H1 (cell line): ENCODE data around the gene CUEDC2. TPM values are rescaled to one million over a fixed set of nuclear protein-coding genes. Genes with fewer than 3 reads are reported as not detected.

Experiments
- CTCF ChIA-PET: fragments of 300-600 bp; sonication (Branson Sonifier 250); formaldehyde crosslinking; loops from one replicate; lab custom pipeline; 2021; ENCODE audit not compliant: partially characterized antibody; lab: Charles Lee
- POLR2A ChIA-PET: fragments of 300-600 bp; sonication (Branson Sonifier 250); formaldehyde crosslinking; loops from one replicate; lab custom pipeline; 2021; ENCODE audit warnings: inconsistent platforms; ENCODE audit not compliant: partially characterized antibody; lab: Charles Lee
- DNase-seq, 2 experiments: peaks; one replicate each; pipeline versions ENCODE4 v3.0.0 to v3.0.0-alpha.2; 2010 to 2022; ENCODE audit warnings: low spot score in 2 of 2, low read depth in 1 of 2, mixed read lengths in 1 of 2
- FAIRE-seq: peaks from 2 replicates; lab custom pipeline; 2011; peaks lifted over from hg19 to GRCh38; lab: Jason Lieb, UNC
- H2AFZ ChIP-seq: 2 replicates; pipeline ENCODE4 v1.8.1; 2012; ENCODE audit warnings: low read length, inconsistent platforms
- H2AK5ac ChIP-seq: 2 replicates; pipeline ENCODE4 v1.6.1; 2013; ENCODE audit warnings: low read depth, low read length
- H2BK120ac ChIP-seq: replicated peaks from 2 replicates; pipeline ENCODE3; 2013; ENCODE audit warnings: low read depth, low read length, inconsistent platforms
- H2BK12ac ChIP-seq: 2 replicates; pipeline ENCODE4 v1.6.1; 2013; ENCODE audit warnings: low read depth, low read length
- H2BK15ac ChIP-seq: 2 replicates; pipeline ENCODE4 v1.6.1; 2013; ENCODE audit warnings: low read length
- H2BK20ac ChIP-seq: 2 replicates; pipeline ENCODE4 v1.6.1; 2013; ENCODE audit warnings: low read length
- H2BK5ac ChIP-seq: 2 replicates; pipeline ENCODE4 v1.6.1; 2013; ENCODE audit warnings: low read depth, low read length
- H3K14ac ChIP-seq: 2 replicates; pipeline ENCODE4 v1.6.1; 2013; ENCODE audit warnings: inconsistent platforms; ENCODE audit not compliant: insufficient read length
- H3K18ac ChIP-seq: 2 replicates; pipeline ENCODE4 v1.6.1; 2013; ENCODE audit warnings: low read length; ENCODE audit errors: extremely low read depth
- H3K23ac ChIP-seq: 2 replicates; pipeline ENCODE4 v1.6.1; 2013; ENCODE audit warnings: inconsistent platforms; ENCODE audit not compliant: insufficient read length
- H3K23me2 ChIP-seq: 2 replicates; pipeline ENCODE4 v1.6.1; 2013; ENCODE audit warnings: low read depth, low read length
- H3K27ac ChIP-seq: 2 replicates; pipeline ENCODE4 v1.6.1; 2011; ENCODE audit warnings: low read depth, low read length, inconsistent platforms
- H3K27me3 ChIP-seq, 4 experiments: replicated peaks in 1 of 4; 1 replicate in 1 of 4; 2 replicates in 3 of 4; pipeline versions ENCODE4 v1.6.1 to v1.8.1; 2011 to 2013; ENCODE audit warnings: low read length in 3 of 4, mild to moderate bottlenecking in 3 of 4, inconsistent platforms in 2 of 4, mixed read lengths in 2 of 4, moderate library complexity in 1 of 4; ENCODE audit not compliant: control insufficient read depth in 3 of 4, insufficient read depth in 3 of 4; ENCODE audit errors: extremely low read depth in 1 of 4
- H3K36me3 ChIP-seq, 4 experiments: 2 replicates each; pipeline versions ENCODE4 v1.6.1 to v1.8.1; 2011 to 2013; ENCODE audit warnings: mild to moderate bottlenecking in 4 of 4, low read length in 3 of 4, moderate library complexity in 2 of 4, control low read depth in 1 of 4, inconsistent platforms in 1 of 4; ENCODE audit not compliant: insufficient read depth in 4 of 4, control insufficient read depth in 2 of 4
- H3K4ac ChIP-seq: replicated peaks from 2 replicates; pipeline ENCODE3; 2013; ENCODE audit warnings: low read length, low read depth, mixed read lengths, inconsistent platforms; ENCODE audit not compliant: insufficient read length
- H3K4me1 ChIP-seq, 4 experiments: replicated peaks in 1 of 4; 1 replicate in 1 of 4; 2 replicates in 3 of 4; pipeline versions ENCODE4 v1.6.1 to v1.8.1; 2011 to 2013; ENCODE audit warnings: low read length in 3 of 4, inconsistent platforms in 2 of 4, mixed read lengths in 1 of 4; ENCODE audit not compliant: insufficient read depth in 4 of 4, control insufficient read depth in 3 of 4
- H3K4me2 ChIP-seq, 2 experiments: 2 replicates each; pipeline versions ENCODE4 v1.6.1 to v1.8.1; 2011 to 2013; ENCODE audit warnings: low read depth in 2 of 2, low read length in 2 of 2, control low read depth in 1 of 2, inconsistent platforms in 1 of 2, mild to moderate bottlenecking in 1 of 2; ENCODE audit not compliant: insufficient read depth in 1 of 2
- H3K4me3 ChIP-seq, 4 experiments: fragments of 200-600, 300-600 bp in 1 of 4; sonication (generic), shearing (Covaris generic), sonication (Bioruptor Twin) in 1 of 4; 2 replicates each; pipeline versions ENCODE4 v1.5.1 to v1.8.1; 2011 to 2016; ENCODE audit warnings: low read length in 4 of 4, low read depth in 3 of 4, control low read depth in 2 of 4, inconsistent platforms in 2 of 4, mild to moderate bottlenecking in 2 of 4, mixed read lengths in 1 of 4, moderate library complexity in 1 of 4; ENCODE audit not compliant: insufficient read depth in 2 of 4; ENCODE audit errors: extremely low read depth in 1 of 4
- H3K56ac ChIP-seq: replicated peaks from 2 replicates; pipeline ENCODE3; 2013; ENCODE audit warnings: low read depth, mild to moderate bottlenecking, mixed read lengths, low read length, inconsistent platforms; ENCODE audit not compliant: insufficient read length
- H3K79me1 ChIP-seq: 2 replicates; pipeline ENCODE4 v1.6.1; 2013; ENCODE audit warnings: low read depth, low read length, control low read depth
- H3K79me2 ChIP-seq, 2 experiments: 2 replicates each; pipeline versions ENCODE4 v1.6.1 to v1.8.1; 2012 to 2013; ENCODE audit warnings: low read length in 2 of 2, mild to moderate bottlenecking in 2 of 2, inconsistent platforms in 1 of 2; ENCODE audit not compliant: insufficient read depth in 2 of 2, control insufficient read depth in 1 of 2
- H3K9ac ChIP-seq, 4 experiments: replicated peaks in 1 of 4; 1 replicate in 1 of 4; 2 replicates in 3 of 4; pipeline versions ENCODE4 v1.6.1 to v1.8.1; 2011 to 2013; ENCODE audit warnings: low read depth in 3 of 4, low read length in 3 of 4, control low read depth in 2 of 4, mild to moderate bottlenecking in 2 of 4, moderate library complexity in 2 of 4, inconsistent platforms in 1 of 4; ENCODE audit errors: extremely low read depth in 1 of 4
- H3K9me3 ChIP-seq, 2 experiments: 2 replicates each; pipeline versions ENCODE4 v1.6.1 to v1.8.1; 2012 to 2013; ENCODE audit warnings: mild to moderate bottlenecking in 2 of 2, moderate library complexity in 2 of 2, control low read depth in 1 of 2, inconsistent platforms in 1 of 2, low read depth in 1 of 2, low read length in 1 of 2, mixed read lengths in 1 of 2; ENCODE audit not compliant: insufficient read depth in 2 of 2
- H4K20me1 ChIP-seq, 2 experiments: replicated peaks in 1 of 2; 2 replicates each; pipeline versions ENCODE3 to v1.8.1; 2011 to 2013; ENCODE audit warnings: inconsistent platforms in 2 of 2, low read length in 2 of 2, mild to moderate bottlenecking in 1 of 2; ENCODE audit not compliant: insufficient read depth in 2 of 2, control insufficient read depth in 1 of 2
- H4K5ac ChIP-seq: 2 replicates; pipeline ENCODE4 v1.6.1; 2013; ENCODE audit warnings: low read length, low read depth, mixed read lengths, inconsistent platforms; ENCODE audit not compliant: insufficient read length
- H4K8ac ChIP-seq: 2 replicates; pipeline ENCODE4 v1.8.0; 2013; ENCODE audit warnings: mild to moderate bottlenecking, moderate library complexity, low read length, inconsistent platforms; ENCODE audit not compliant: insufficient read depth; ENCODE audit errors: extremely low read depth
- H4K91ac ChIP-seq: replicated peaks from 2 replicates; pipeline ENCODE3; 2013; ENCODE audit warnings: low read length, mixed read lengths, inconsistent platforms; ENCODE audit not compliant: insufficient read length
- BACH1 ChIP-seq: IDR thresholded peaks from 2 replicates; pipeline ENCODE4 v1.6.1; 2012; ENCODE audit warnings: low read length, improper control_type of control experiment
- BCL11A ChIP-seq, 2 experiments: IDR thresholded peaks; one replicate each; pipeline ENCODE4 v1.6.1; 2011; ENCODE audit warnings: low read depth in 2 of 2, low read length in 2 of 2, mild to moderate bottlenecking in 2 of 2
- CHD2 ChIP-seq: IDR thresholded peaks from 2 replicates; pipeline ENCODE4 v1.6.1; 2012; ENCODE audit warnings: low read length, improper control_type of control experiment
- EGR1 ChIP-seq: IDR thresholded peaks from 2 replicates; pipeline ENCODE4 v1.6.1; 2011; ENCODE audit warnings: low read depth, low read length, borderline replicate concordance
- GTF2F1 ChIP-seq: IDR thresholded peaks from 2 replicates; pipeline ENCODE4 v1.6.1; 2012; ENCODE audit warnings: low read depth, low read length, improper control_type of control experiment, borderline replicate concordance
- HDAC6 ChIP-seq: IDR thresholded peaks from one replicate; pipeline ENCODE4 v1.7.1; 2012; ENCODE audit warnings: low read depth, mild to moderate bottlenecking, inconsistent platforms, low read length, moderate library complexity
- KDM1A ChIP-seq: fragments of 200-600, 300-600 bp; sonication (generic); IDR thresholded peaks from 2 replicates; pipeline ENCODE4 v1.7.1; 2016; ENCODE audit warnings: mild to moderate bottlenecking, low read length, borderline replicate concordance
- POLR2A ChIP-seq, 2 experiments: IDR thresholded peaks; 1 replicate in 1 of 2; 2 replicates in 1 of 2; pipeline ENCODE4 v1.6.1; 2011; ENCODE audit warnings: low read depth in 2 of 2, low read length in 2 of 2, mild to moderate bottlenecking in 2 of 2; ENCODE audit errors: control extremely low read depth in 1 of 2
- POLR2AphosphoS5 ChIP-seq: IDR thresholded peaks from 2 replicates; pipeline ENCODE4 v1.6.1; 2011; ENCODE audit warnings: low read depth, low read length
- RBBP5 ChIP-seq: IDR thresholded peaks from 2 replicates; pipeline ENCODE4 v1.7.1; 2012; ENCODE audit warnings: low read depth, mild to moderate bottlenecking, inconsistent platforms, low read length, moderate library complexity, borderline replicate concordance
- SIRT6 ChIP-seq: IDR thresholded peaks from one replicate; pipeline ENCODE4 v1.7.1; 2012; ENCODE audit warnings: low read length, inconsistent platforms
- TBP ChIP-seq: IDR thresholded peaks from 2 replicates; pipeline ENCODE4 v1.6.1; 2011; ENCODE audit warnings: low read depth, low read length, improper control_type of control experiment
- WGBS, 2 experiments: shearing (Covaris generic) in 1 of 2; methylation state at CpG; one replicate each; pipeline versions ENCODE4 v1.1.6 to v1.1.7; 2013 to 2015; ENCODE audit warnings: low lambda C conversion rate in 2 of 2, mixed read lengths in 2 of 2, inconsistent platforms in 1 of 2, low coverage in 1 of 2, missing lambda C conversion rate in 1 of 2; ENCODE audit not compliant: insufficient replicate concordance in 2 of 2, insufficient coverage in 1 of 2, insufficient read length in 1 of 2; ENCODE audit errors: extremely low coverage in 1 of 2, missing lambda C conversion rate in 1 of 2; 5-methylcytosine and 5-hydroxymethylcytosine counted together
- polyA plus RNA-seq, 7 experiments: library from polyadenylated mRNA; depleted of rRNA in 3 of 7; stranded (reverse) in 5 of 7; unstranded in 2 of 7; fragments of >200 nt in 5 of 7; fragments of 200-250 nt in 2 of 7; gene quantifications; 1 replicate in 5 of 7; 2 replicates in 1 of 7; 4 replicates in 1 of 7; pipeline versions ENCODE4 v1.2.1 to v1.2.3, GENCODE V29; 2011 to 2013; ENCODE audit warnings: missing spikeins in 2 of 7, mixed read lengths in 2 of 7
- total RNA-seq: library from RNA; stranded (reverse); fragmentation: NEBNext Ultra II Directional; extraction: Animal tissue kit (Norgen Biotek cat#: 25700); gene quantifications from 2 replicates; pipeline ENCODE4 v1.2.1, GENCODE V29; 2021
- TF ChIP-seq, protein P1 (sequence below): IDR thresholded peaks from 2 replicates; pipeline ENCODE4 v1.6.1; 2011; ENCODE audit warnings: low read depth, mild to moderate bottlenecking, low read length; ENCODE audit not compliant: insufficient read depth
- TF ChIP-seq, protein P2 (sequence below): IDR thresholded peaks from 2 replicates; pipeline ENCODE4 v1.6.1; 2012; ENCODE audit warnings: inconsistent platforms

Gene CUEDC2
- total and polyA plus RNA-seq, 2 of the 8 experiments (the other 6 are each of a cell fraction or from before 2014, with no cell fraction given): 41.7 to 55.2 TPM

DNA sequence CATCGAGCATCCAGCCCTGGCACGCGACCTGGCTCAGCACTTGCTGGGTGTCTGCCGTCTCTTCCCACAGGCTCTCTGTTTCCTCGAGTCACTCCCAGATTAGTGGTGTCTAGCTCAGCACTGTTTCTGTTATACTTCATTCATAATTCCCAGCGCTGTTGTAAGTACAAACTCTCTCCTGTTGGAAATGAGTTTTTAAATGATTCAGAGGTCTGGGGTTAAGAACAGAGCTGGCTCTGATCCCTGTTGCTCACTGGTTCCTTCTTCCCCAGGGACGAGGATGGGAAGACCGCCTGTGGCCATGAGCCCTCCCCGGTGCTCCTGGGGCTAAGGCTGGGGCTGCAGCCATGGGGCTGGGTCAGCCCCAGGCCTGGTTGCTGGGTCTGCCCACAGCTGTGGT lies 36.3 kb upstream of the CUEDC2 start:
- Histone ChIP-seq H3K23ac (no peak overlapping the region), H4K20me1 (peaks cover 0 to 3% of the 10 kb centered on the region in 2 experiments), H3K9me3 (no peaks in the 10 kb centered on the region), H3K27ac (no peak overlapping the region), H3K4me2 (no peak overlapping the region), H3K4me3 (no peak overlapping the region), H2AK5ac (no peak overlapping the region), H3K79me2 (no peaks in the 10 kb centered on the region), H2BK20ac (no peak overlapping the region), H3K79me1 (no peaks in the 10 kb centered on the region), H3K18ac (no peak overlapping the region), H4K91ac (no peak overlapping the region), H3K4me1 (peaks cover 0 to 3% (median 1%) of the 10 kb centered on the region in 4 experiments; a peak in 2 of 7 replicates), H2BK15ac (no peak overlapping the region), H3K56ac (no peak overlapping the region), H3K9ac (no peak overlapping the region), H4K5ac (no peak overlapping the region), H2BK120ac (no peak overlapping the region), H3K27me3 (no peaks in the 10 kb centered on the region), H3K4ac (no peak overlapping the region), H3K36me3 (peaks cover 0 to 6% (median 2%) of the 10 kb centered on the region in 4 experiments; a peak in 3 of 8 replicates), H2BK5ac (no peak overlapping the region), H4K8ac (no peak overlapping the region), H3K14ac (no peak overlapping the region), H3K23me2 (no peaks in the 10 kb centered on the region), H2AFZ (no peak overlapping the region), H2BK12ac (no peak overlapping the region)
- no peak for DNase-seq
- no peak for FAIRE-seq
- 87% methylated on average over 8 of the region's 9 CpGs; no CpG with 5 or more reads in 1 of the 2 experiments for WGBS, 2 experiments
- ChIA-PET CTCF (interaction anchor here (0.9 to 4.4 kb wide), 7 partner anchors 8 to 127 kb away, joined by 3 to 31 read pairs (median 5); no protein-coding TSS in a partner anchor), POLR2A (interaction anchor here (1.2 to 1.3 kb wide), 3 partner anchors 7 to 64 kb away, joined by 3 to 4 read pairs (median 3); no protein-coding TSS in a partner anchor)
- TF ChIP-seq SIRT6: no peak
- TF ChIP-seq, protein P1, sequence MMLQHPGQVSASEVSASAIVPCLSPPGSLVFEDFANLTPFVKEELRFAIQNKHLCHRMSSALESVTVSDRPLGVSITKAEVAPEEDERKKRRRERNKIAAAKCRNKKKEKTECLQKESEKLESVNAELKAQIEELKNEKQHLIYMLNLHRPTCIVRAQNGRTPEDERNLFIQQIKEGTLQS: no peak
- TF ChIP-seq CHD2: no peak
- TF ChIP-seq HDAC6: no peak
- TF ChIP-seq GTF2F1: no peak
- TF ChIP-seq BACH1: no peak
- no peak for TF ChIP-seq POLR2AphosphoS5
- no peak for TF ChIP-seq POLR2A (IDR thresholded peaks at IDR 0.05; ENCODE audit: control extremely low read depth in 1 of 2, low read depth in 2 of 2, low read length in 2 of 2)
- TF ChIP-seq KDM1A: no peak
- no peak for TF ChIP-seq RBBP5
- no peak for TF ChIP-seq BCL11A (IDR thresholded peaks at IDR 0.05; ENCODE audit: low read depth in 2 of 2, low read length in 2 of 2)
- TF ChIP-seq EGR1: no peak
- TF ChIP-seq, protein P2, sequence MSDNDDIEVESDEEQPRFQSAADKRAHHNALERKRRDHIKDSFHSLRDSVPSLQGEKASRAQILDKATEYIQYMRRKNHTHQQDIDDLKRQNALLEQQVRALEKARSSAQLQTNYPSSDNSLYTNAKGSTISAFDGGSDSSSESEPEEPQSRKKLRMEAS: no peak
- TF ChIP-seq TBP: no peak
